ENCODE data around the gene GUCY1A1.

GUCY1A1 gene

GRCh38 chr4:155734951-155735350, 68.3 kb downstream of the GUCY1A1 start:
- ATAC-seq (no peak), DNase-seq (no peak)
- H3K9me3 Mint-ChIP-seq, result no peaks in the 10 kb centered on the region
- H3K27ac Mint-ChIP-seq, result no peak overlapping the region
- peaks cover 17% of the 10 kb centered on the region for H3K27me3 Mint-ChIP-seq
- H3K4me1 Mint-ChIP-seq, result no peaks in the 10 kb centered on the region
- H3K4me3 Mint-ChIP-seq, result no peak overlapping the region

GRCh38 chr4:155735496-155735895, 68.8 kb downstream of the GUCY1A1 start:
- Mint-ChIP-seq H3K9me3 (no peaks in the 10 kb centered on the region), H3K27me3 (peaks cover 17% of the 10 kb centered on the region), H3K4me3 (no peak overlapping the region), H3K4me1 (no peaks in the 10 kb centered on the region), H3K27ac (no peak overlapping the region)
- ATAC-seq, result no peak
- no peak for DNase-seq

- Mint-ChIP-seq H3K4me3 (no peak overlapping the region), H3K27ac (no peak overlapping the region), H3K9me3 (no peaks in the 10 kb centered on the region), H3K4me1 (no peaks in the 10 kb centered on the region), H3K27me3 (peaks cover 9% of the 10 kb centered on the region)
- DNase-seq (no peak), ATAC-seq (no peak)
Observed at GRCh38 chr4:155738548-155738947, 71.9 kb downstream of the GUCY1A1 start.

- no peak overlapping the region for H3K27ac Mint-ChIP-seq
- peaks cover 9% of the 10 kb centered on the region for H3K27me3 Mint-ChIP-seq
- H3K4me1 Mint-ChIP-seq, result no peaks in the 10 kb centered on the region
- DNase-seq (no peak), ATAC-seq (no peak)
- no peak overlapping the region for H3K4me3 Mint-ChIP-seq
- no peaks in the 10 kb centered on the region for H3K9me3 Mint-ChIP-seq
Observed at GRCh38 chr4:155741546-155741945, 74.9 kb downstream of the GUCY1A1 start.

- Mint-ChIP-seq H3K4me3 (no peak overlapping the region), H3K27me3 (peaks cover 8% of the 10 kb centered on the region), H3K9me3 (no peaks in the 10 kb centered on the region), H3K27ac (no peak overlapping the region), H3K4me1 (no peaks in the 10 kb centered on the region)
- no peak for ATAC-seq
- no peak for DNase-seq
Observed at GRCh38 chr4:155742310-155743015, 75.8 kb downstream of the GUCY1A1 start.

- H3K9me3 Mint-ChIP-seq, result no peaks in the 10 kb centered on the region
Observed at GRCh38 chr4:155745984-155746383, 79.3 kb downstream of the GUCY1A1 start.

GRCh38 chr4:155748039-155748438, 81.4 kb downstream of the GUCY1A1 start:
- H3K9me3 Mint-ChIP-seq, result no peaks in the 10 kb centered on the region
- DNase-seq (no peak), ATAC-seq (no peak)
- no peak overlapping the region for H3K4me3 Mint-ChIP-seq
- peaks cover 9% of the 10 kb centered on the region for H3K27me3 Mint-ChIP-seq
- peaks cover 5% of the 10 kb centered on the region for H3K4me1 Mint-ChIP-seq
- no peak overlapping the region for H3K27ac Mint-ChIP-seq

More at GRCh38 chr4:155745984-155746383, 79.3 kb downstream of the GUCY1A1 start:
- ATAC-seq, result no peak
- DNase-seq, result no peak
- no peak overlapping the region for H3K4me3 Mint-ChIP-seq
- no peaks in the 10 kb centered on the region for H3K4me1 Mint-ChIP-seq
- H3K27me3 Mint-ChIP-seq, result no peaks in the 10 kb centered on the region
- H3K27ac Mint-ChIP-seq, result no peak overlapping the region

GRCh38 chr4:155749041-155749440, 82.4 kb downstream of the GUCY1A1 start:
- no peak overlapping the region for H3K4me3 Mint-ChIP-seq
- ATAC-seq, result no peak
- H3K27me3 Mint-ChIP-seq, result peaks cover 9% of the 10 kb centered on the region
- DNase-seq, result no peak
- no peak overlapping the region for H3K27ac Mint-ChIP-seq
- peaks cover 5% of the 10 kb centered on the region for H3K4me1 Mint-ChIP-seq
- no peaks in the 10 kb centered on the region for H3K9me3 Mint-ChIP-seq

- Mint-ChIP-seq H3K4me3 (no peak overlapping the region), H3K27me3 (peaks cover 17% of the 10 kb centered on the region), H3K4me1 (peaks cover 5% of the 10 kb centered on the region), H3K9me3 (no peaks in the 10 kb centered on the region), H3K27ac (no peak overlapping the region)
- ATAC-seq (no peak), DNase-seq (no peak)
Observed at GRCh38 chr4:155751569-155751968, 84.9 kb downstream of the GUCY1A1 start.

- H3K9me3 Mint-ChIP-seq, result peaks cover 0 to 5% of the 10 kb centered on the region in 2 donors
- no peak overlapping the region for H3K4me3 Mint-ChIP-seq
- ATAC-seq (no peak), DNase-seq (no peak)
- peaks cover 33% of the 10 kb centered on the region for H3K27me3 Mint-ChIP-seq
- no peak overlapping the region for H3K27ac Mint-ChIP-seq
- H3K4me1 Mint-ChIP-seq, result peaks cover 6% of the 10 kb centered on the region
Observed at GRCh38 chr4:155757745-155758265, 91.2 kb downstream of the GUCY1A1 start.

- peak; percentile 72 to 83 for DNase-seq
- peak; percentile 96 for ATAC-seq
- peaks cover 6% of the 10 kb centered on the region for H3K4me1 Mint-ChIP-seq
- no peak within 1 kb of the TSS for H3K27ac Mint-ChIP-seq
- H3K27me3 Mint-ChIP-seq, result peaks cover 38% of the 10 kb centered on the region
- peaks cover 0 to 5% of the 10 kb centered on the region in 2 donors for H3K9me3 Mint-ChIP-seq
- H3K4me3 Mint-ChIP-seq, result peak within 1 kb of the TSS; percentile 47 to 68
Observed at GRCh38 chr4:155758481-155759371, 92.1 kb downstream of the GUCY1A1 start, which contains the start of gene GUCY1B1. GUCY1B1 (plus strand) TSS chr4:155759021; CDS start chr4:155759141, 120 bp downstream.

- Mint-ChIP-seq H3K4me1 (peaks cover 6% of the 10 kb centered on the region), H3K4me3 (peak overlapping the region; percentile 47 to 68), H3K27ac (no peak overlapping the region), H3K27me3 (peaks cover 38% of the 10 kb centered on the region), H3K9me3 (peaks cover 0 to 5% of the 10 kb centered on the region in 2 donors)
- ATAC-seq (peak; percentile 39), DNase-seq (peak; percentile 7 to 8)
Observed at GRCh38 chr4:155759372-155760252, 93.0 kb downstream of the GUCY1A1 start.

- Mint-ChIP-seq H3K4me3 (no peak overlapping the region), H3K27ac (no peak overlapping the region), H3K4me1 (peaks cover 6% of the 10 kb centered on the region), H3K27me3 (peaks cover 31% of the 10 kb centered on the region), H3K9me3 (peaks cover 0 to 5% of the 10 kb centered on the region in 2 donors)
- ATAC-seq (no peak), DNase-seq (no peak)
Observed at GRCh38 chr4:155761047-155761446, 94.4 kb downstream of the GUCY1A1 start.

- DNase-seq (no peak), ATAC-seq (no peak)
- Mint-ChIP-seq H3K9me3 (peaks cover 0 to 5% of the 10 kb centered on the region in 2 donors), H3K4me1 (peaks cover 6% of the 10 kb centered on the region), H3K4me3 (no peak overlapping the region), H3K27ac (no peak overlapping the region), H3K27me3 (peaks cover 30% of the 10 kb centered on the region)
Observed at GRCh38 chr4:155761916-155762315, 95.3 kb downstream of the GUCY1A1 start.

- ATAC-seq, result no peak
- Mint-ChIP-seq H3K9me3 (peaks cover 0 to 5% of the 10 kb centered on the region in 2 donors), H3K27ac (no peak overlapping the region)
Observed at GRCh38 chr4:155762334-155762733, 95.7 kb downstream of the GUCY1A1 start.

More at GRCh38 chr4:155762334-155762733, 95.7 kb downstream of the GUCY1A1 start:
- DNase-seq, result no peak
- Mint-ChIP-seq H3K27me3 (peaks cover 30% of the 10 kb centered on the region), H3K4me1 (peaks cover 6% of the 10 kb centered on the region), H3K4me3 (no peak overlapping the region)
